Measurements from ENCODE around the gene CENPX.

The CENPX gene

GRCh38 chr17:82021900-82022309 is 773 bp downstream of the CENPX start:
- H3K4me3 ChIP-seq (ENCODE audit: low read depth, low read length): peak overlapping the region; percentile 62
- no peak for DNase-seq (ENCODE audit: low read depth)
- no peak for TF ChIP-seq CTCF (IDR thresholded peaks at IDR 0.05; ENCODE audit: insufficient read depth, low read depth, low read length, missing control alignments)

- H3K4me3 ChIP-seq (ENCODE audit: low read depth, low read length): peak overlapping the region; percentile 62
- TF ChIP-seq CTCF (IDR thresholded peaks at IDR 0.05; ENCODE audit: insufficient read depth, low read depth, low read length, missing control alignments): peak; percentile 70
- peak; percentile 65 for DNase-seq (ENCODE audit: low read depth)
Measured at GRCh38 chr17:82021107-82021899, 1.4 kb downstream of the CENPX start.

- no peak overlapping the region for H3K4me3 ChIP-seq (ENCODE audit: low read depth, low read length)
Measured at GRCh38 chr17:82020572-82021106, 2.0 kb downstream of the CENPX start.

GRCh38 chr17:82019690-82020571 is 2.7 kb downstream of the CENPX start:
- H3K4me3 ChIP-seq (ENCODE audit: low read depth, low read length): no peak overlapping the region
- TF ChIP-seq CTCF (IDR thresholded peaks at IDR 0.05; ENCODE audit: insufficient read depth, low read depth, low read length, missing control alignments): peak; percentile 86
- peak; percentile 76 for DNase-seq (ENCODE audit: low read depth)

More at GRCh38 chr17:82020572-82021106, 2.0 kb downstream of the CENPX start:
- DNase-seq (ENCODE audit: low read depth): no peak
- TF ChIP-seq CTCF (IDR thresholded peaks at IDR 0.05; ENCODE audit: insufficient read depth, low read depth, low read length, missing control alignments): no peak

- no peak for DNase-seq (ENCODE audit: low read depth)
- H3K4me3 ChIP-seq (ENCODE audit: low read depth, low read length): no peak overlapping the region
- TF ChIP-seq CTCF (IDR thresholded peaks at IDR 0.05; ENCODE audit: insufficient read depth, low read depth, low read length, missing control alignments): no peak
Measured at GRCh38 chr17:82018989-82019689, 3.5 kb downstream of the CENPX start.

GRCh38 chr17:82018152-82018988 is 4.3 kb downstream of the CENPX start:
- no peak overlapping the region for H3K4me3 ChIP-seq (ENCODE audit: low read depth, low read length)
- DNase-seq (ENCODE audit: low read depth): no peak
- TF ChIP-seq CTCF (IDR thresholded peaks at IDR 0.05; ENCODE audit: insufficient read depth, low read depth, low read length, missing control alignments): no peak
